ENCODE measurements around the gene IL1R1. TPM values are rescaled to one million over a fixed set of nuclear protein-coding genes. Genes with fewer than 3 reads are reported as not detected.
"Not testable (repeated sequence)": the region's sequence is repeated elsewhere in the genome, so short reads cannot be mapped to it uniquely, and the experiment has no call there.

Gene IL1R1
- total RNA-seq, 1 donor from 2014 or later = 10.7 TPM

DNA sequence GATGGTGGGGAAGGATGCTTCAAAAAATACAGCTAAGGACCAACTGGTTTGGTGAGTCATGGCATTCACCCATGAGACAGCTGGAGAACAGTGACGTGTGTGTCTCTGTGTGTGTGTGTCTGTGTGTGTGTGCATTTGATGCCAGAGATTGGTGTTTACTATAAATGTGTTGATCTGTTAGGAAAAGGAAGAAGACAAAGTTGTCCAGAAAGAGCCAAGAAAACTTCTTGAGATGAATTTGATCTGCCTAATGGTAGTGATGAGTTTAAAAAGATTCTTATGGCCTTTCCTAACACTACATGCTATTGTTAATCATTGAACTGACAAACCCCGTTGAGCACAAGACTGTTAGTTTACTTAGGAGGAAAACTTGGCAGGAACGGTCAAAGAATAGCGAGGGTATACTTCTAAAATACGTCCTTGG, 36.4 kb upstream of the IL1R1 start:
- TF ChIP-seq, protein P1, sequence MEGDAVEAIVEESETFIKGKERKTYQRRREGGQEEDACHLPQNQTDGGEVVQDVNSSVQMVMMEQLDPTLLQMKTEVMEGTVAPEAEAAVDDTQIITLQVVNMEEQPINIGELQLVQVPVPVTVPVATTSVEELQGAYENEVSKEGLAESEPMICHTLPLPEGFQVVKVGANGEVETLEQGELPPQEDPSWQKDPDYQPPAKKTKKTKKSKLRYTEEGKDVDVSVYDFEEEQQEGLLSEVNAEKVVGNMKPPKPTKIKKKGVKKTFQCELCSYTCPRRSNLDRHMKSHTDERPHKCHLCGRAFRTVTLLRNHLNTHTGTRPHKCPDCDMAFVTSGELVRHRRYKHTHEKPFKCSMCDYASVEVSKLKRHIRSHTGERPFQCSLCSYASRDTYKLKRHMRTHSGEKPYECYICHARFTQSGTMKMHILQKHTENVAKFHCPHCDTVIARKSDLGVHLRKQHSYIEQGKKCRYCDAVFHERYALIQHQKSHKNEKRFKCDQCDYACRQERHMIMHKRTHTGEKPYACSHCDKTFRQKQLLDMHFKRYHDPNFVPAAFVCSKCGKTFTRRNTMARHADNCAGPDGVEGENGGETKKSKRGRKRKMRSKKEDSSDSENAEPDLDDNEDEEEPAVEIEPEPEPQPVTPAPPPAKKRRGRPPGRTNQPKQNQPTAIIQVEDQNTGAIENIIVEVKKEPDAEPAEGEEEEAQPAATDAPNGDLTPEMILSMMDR (conservative IDR thresholded peaks at IDR 0.05; ENCODE audit: low read depth, low read length) = no peak
- peak; percentile 89 for DNase-seq (ENCODE audit: low read depth)
- peak overlapping the region; percentile 58 for H3K4me3 ChIP-seq (ENCODE audit: low read depth, low read length)

DNA sequence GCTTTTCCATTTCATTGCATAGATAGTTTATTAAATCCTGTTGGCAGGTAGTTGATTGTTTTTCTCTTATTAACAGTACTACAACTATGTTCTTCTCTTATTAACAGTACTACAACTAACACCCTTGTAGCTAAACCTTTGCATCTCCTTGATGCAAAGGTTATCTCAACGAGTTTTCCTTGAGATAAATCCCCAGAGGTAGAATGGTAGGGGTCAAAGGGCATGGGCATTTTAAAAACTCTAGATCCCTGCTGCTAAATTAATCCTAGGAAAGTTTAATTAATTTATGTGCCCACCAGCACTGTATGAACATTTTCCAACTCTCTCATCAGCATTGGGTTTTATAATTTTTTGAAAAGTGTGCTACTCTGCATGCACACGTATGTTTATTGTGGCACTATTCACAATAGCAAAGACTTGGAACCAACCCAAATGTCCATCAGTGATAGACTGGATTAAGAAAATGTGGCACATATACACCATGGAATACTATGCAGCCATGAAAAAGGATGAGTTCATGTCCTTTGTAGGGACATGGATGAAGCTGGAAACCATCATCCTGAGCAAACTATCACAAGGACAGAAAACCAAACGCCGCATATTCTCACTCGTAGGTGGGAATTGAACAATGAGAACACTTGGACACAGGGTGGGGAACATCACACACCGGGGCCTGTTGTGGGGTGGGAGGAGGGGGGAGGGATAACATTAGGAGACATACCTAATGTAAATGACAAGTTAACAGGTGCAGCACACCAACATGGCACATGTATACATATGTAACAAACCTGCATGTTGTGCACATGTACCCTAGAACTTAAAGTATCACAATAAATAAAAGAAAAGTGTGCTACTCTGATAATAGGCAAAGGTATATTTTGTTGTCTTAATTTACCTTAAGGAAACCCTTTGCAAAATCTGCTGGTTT, 35.5 kb upstream of the IL1R1 start:
- DNase-seq (ENCODE audit: low read depth) = not testable (repeated sequence)
- peak overlapping the region; percentile 58 for H3K4me3 ChIP-seq (ENCODE audit: low read depth, low read length)

DNA sequence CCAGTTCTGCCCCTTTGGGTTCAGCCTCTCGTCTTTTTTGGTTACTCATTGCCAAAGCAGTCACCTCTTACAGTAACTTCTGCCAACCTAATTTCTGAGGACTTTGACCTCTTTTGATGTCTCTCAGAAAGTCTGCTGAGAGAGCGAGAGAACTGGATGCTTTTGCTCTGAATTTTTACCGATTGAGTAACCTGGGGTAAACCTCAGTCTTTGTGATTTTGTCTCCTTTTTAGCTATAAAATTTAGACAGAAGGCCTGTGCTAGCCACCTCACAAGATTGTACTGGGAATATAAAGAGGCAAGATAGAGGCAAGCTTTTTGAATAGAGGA, 34.8 kb upstream of the IL1R1 start:
- TF ChIP-seq, protein P1 (conservative IDR thresholded peaks at IDR 0.05; ENCODE audit: low read depth, low read length) = no peak
- no peak overlapping the region for H3K4me3 ChIP-seq (ENCODE audit: low read depth, low read length)
- no peak for DNase-seq (ENCODE audit: low read depth)

DNA sequence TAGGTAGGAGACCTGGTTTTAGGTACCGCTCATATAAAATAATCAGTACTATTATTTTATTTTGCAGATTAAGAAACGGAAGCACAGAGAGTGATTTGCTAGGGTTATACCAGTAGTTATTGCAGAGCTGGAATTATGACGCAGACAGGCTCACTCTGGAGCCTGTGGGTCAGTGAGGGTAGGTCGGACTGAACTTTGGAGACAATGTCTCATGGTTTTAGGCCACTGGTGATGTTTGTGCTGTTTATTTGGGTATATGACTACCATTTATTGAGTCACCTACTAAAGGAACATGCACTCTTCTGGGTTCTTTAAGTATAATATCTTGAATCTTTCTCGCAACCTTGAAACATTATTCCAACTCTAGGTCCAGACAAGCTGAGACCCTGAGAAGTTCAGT, 33.5 kb upstream of the IL1R1 start:
- H3K4me3 ChIP-seq (ENCODE audit: low read depth, low read length) = no peak overlapping the region
- DNase-seq (ENCODE audit: low read depth) = no peak
- TF ChIP-seq, protein P1 (conservative IDR thresholded peaks at IDR 0.05; ENCODE audit: low read depth, low read length) = no peak

DNA sequence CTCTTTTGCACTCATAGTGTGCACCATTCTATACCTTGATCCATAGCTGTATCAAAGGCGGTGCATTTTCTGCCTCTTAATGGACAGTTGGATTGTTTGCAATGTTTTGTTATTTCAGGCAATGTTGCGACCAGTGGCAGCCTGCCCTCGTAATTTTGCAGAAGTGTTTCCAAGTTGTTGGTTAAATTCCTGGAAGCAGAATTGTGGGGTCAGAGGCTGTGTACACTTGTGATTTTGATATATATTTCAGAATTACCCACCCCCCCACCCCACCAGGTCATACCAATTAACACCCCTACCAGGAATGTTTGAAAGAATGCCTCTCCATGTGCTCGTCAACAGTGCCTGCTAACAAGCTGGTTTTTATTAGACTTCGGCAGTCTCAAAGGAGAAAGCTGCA, 32.4 kb upstream of the IL1R1 start:
- TF ChIP-seq, protein P1 (conservative IDR thresholded peaks at IDR 0.05; ENCODE audit: low read depth, low read length) = no peak
- no peak overlapping the region for H3K4me3 ChIP-seq (ENCODE audit: low read depth, low read length)
- no peak for DNase-seq (ENCODE audit: low read depth)

DNA sequence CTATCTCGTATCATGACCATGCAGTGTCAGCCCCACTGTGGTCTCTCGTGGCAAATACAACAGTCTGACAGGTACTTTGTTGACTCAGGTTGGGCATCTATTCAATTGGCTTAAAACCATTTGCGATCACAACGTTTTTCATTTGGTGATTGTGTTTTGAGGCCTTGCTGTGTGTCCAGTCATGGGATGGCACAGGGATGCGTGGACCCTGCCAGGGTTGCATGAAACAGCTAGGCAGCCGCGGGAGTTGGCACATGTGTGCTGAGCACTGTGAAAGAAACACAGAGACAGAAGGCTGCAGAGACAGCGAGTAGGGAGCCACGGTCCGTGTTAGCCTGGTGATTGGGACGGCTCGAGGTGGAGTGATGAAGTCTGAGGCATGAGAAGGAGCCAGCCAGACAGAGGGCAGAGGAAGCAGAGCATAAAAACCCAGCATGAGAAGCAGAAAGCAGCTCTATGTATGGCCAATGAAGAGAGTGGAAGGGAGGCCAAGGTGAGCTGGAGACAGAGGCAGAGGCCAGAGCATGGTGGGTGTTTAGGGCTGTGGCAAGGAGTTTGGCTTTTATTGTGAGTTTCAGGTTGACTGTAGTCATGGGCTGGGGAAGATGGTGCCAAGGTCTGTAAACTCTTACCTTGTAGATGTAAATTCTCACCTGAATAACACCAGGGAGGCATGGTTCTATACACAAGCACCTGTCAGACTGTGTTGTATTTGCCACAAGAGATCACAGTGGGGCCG, 31.8 kb upstream of the IL1R1 start:
- TF ChIP-seq, protein P1 (conservative IDR thresholded peaks at IDR 0.05; ENCODE audit: low read depth, low read length) = no peak
- no peak overlapping the region for H3K4me3 ChIP-seq (ENCODE audit: low read depth, low read length)
- DNase-seq (ENCODE audit: low read depth) = no peak

DNA sequence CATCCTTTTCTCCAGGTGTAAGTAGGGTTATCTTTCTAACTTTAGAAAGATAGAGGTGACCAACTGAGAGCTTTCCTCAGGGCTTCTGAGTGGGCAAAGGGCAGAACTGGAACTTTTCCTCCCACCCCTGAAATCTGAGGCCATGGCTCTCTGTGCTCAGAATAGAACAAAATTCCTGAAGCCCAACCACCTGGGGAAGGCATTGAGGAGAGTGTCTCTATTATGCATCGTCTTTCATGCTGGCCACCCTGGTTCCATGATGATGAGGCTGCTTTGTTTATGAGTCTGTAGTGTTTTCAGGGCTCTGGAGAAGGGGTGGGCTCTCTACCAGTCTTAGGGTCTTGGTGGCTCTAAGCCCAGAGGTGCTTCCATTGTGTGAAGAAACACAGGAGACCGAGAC, 30.7 kb upstream of the IL1R1 start:
- TF ChIP-seq, protein P1 (conservative IDR thresholded peaks at IDR 0.05; ENCODE audit: low read depth, low read length) = no peak
- no peak for DNase-seq (ENCODE audit: low read depth)
- H3K4me3 ChIP-seq (ENCODE audit: low read depth, low read length) = no peak overlapping the region
